Measurements from ENCODE around the gene DNAJC4. TPM values are rescaled to one million over a fixed set of nuclear protein-coding genes. Genes with fewer than 3 reads are reported as not detected.

The DNAJC4 gene
- total RNA-seq, 1 experiment from 2014 or later, result 24.2 TPM

DNA sequence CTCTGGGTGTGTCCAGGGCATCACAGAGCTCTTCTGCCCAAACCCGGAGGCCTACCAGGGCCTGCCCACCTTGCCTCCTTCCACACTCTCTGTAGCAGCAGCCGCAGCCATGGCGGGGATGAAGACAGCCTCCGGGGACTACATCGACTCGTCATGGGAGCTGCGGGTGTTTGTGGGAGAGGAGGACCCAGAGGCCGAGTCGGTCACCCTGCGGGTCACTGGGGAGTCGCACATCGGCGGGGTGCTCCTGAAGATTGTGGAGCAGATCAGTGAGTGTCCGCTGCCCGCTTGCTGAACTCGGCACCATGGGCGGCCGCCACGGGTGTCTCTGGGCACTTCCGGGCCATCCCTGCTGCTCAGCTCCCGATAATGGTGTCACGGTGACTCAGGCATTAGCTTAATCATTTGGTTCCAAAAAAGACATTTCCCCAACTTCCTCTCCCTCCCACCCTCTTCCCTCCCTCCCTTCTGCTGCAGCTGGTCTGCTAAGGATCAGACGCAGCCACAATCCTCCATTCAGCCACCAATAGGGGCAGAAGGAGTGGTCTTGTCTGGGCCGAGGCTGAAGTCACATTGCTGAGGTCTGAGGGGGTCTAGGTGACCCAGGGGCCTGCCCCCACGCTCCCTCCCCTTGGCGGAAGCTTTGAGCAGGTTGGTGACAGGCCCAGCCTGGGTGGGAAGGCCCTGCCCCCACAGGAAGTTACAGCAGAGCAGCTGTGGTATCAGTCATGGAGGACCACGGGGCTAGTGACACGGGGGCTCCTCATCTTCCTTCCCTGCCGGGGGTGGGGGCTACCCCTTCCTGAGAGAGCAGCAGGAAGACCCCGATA, 22.9 kb upstream of the DNAJC4 start:
- Mint-ChIP-seq H3K4me1 (peaks cover 13 to 14% of the 10 kb centered on the region in 2 experiments), H3K27me3 (ENCODE audit: low read depth) (no peaks in the 10 kb centered on the region), H3K9me3 (no peaks in the 10 kb centered on the region; a peak in 1 of 5 replicates), H3K27ac (peak overlapping the region in 1 of 3 experiments; percentile 74; a peak in 2 of 7 replicates), H3K4me3 (no peak overlapping the region; a peak in 1 of 5 replicates), H3K36me3 (ENCODE audit: insufficient read depth in 1 of 3, low read depth in 3 of 3) (peaks cover 21 to 62% (median 54%) of the 10 kb centered on the region in 3 experiments)
- DNase-seq, result no peak
- H2BK20ac ChIP-seq (ENCODE audit: low read depth, low read length, poor library complexity, severe bottlenecking), result no peak overlapping the region
- no peaks in the 10 kb centered on the region for H4K20me1 ChIP-seq (ENCODE audit: control insufficient read depth, insufficient read depth, insufficient read length)
- WGBS (ENCODE audit: extremely low coverage, insufficient read length, low lambda C conversion rate), result no CpG with 5 or more reads among the region's 30 CpGs
- H2BK120ac ChIP-seq (ENCODE audit: low read depth, low read length, poor library complexity, severe bottlenecking), result no peak overlapping the region
- H3K79me2 ChIP-seq (ENCODE audit: insufficient read depth, low read length), result no peaks in the 10 kb centered on the region
- H2BK5ac ChIP-seq (ENCODE audit: insufficient read length, low read length), result no peak overlapping the region
- TF ChIP-seq, protein P1, sequence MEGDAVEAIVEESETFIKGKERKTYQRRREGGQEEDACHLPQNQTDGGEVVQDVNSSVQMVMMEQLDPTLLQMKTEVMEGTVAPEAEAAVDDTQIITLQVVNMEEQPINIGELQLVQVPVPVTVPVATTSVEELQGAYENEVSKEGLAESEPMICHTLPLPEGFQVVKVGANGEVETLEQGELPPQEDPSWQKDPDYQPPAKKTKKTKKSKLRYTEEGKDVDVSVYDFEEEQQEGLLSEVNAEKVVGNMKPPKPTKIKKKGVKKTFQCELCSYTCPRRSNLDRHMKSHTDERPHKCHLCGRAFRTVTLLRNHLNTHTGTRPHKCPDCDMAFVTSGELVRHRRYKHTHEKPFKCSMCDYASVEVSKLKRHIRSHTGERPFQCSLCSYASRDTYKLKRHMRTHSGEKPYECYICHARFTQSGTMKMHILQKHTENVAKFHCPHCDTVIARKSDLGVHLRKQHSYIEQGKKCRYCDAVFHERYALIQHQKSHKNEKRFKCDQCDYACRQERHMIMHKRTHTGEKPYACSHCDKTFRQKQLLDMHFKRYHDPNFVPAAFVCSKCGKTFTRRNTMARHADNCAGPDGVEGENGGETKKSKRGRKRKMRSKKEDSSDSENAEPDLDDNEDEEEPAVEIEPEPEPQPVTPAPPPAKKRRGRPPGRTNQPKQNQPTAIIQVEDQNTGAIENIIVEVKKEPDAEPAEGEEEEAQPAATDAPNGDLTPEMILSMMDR (conservative IDR thresholded peaks at IDR 0.05), result no peak
- no peaks in the 10 kb centered on the region for H3K9me3 ChIP-seq (ENCODE audit: control insufficient read depth, low read depth, low read length)
- H3K9ac ChIP-seq (ENCODE audit: extremely low read depth, insufficient read length, low read length), result no peak overlapping the region
- H3K27me3 ChIP-seq (ENCODE audit: insufficient read depth, low read length), result no peaks in the 10 kb centered on the region
- no peak overlapping the region for H4K5ac ChIP-seq (ENCODE audit: insufficient read length, low read depth, low read length)
- no peak overlapping the region for H2AFZ ChIP-seq (ENCODE audit: low read length)
- H2BK12ac ChIP-seq (ENCODE audit: insufficient read length, low read depth, low read length), result no peak overlapping the region
- H2BK15ac ChIP-seq (ENCODE audit: low read depth, low read length), result no peak overlapping the region
- H3K27ac ChIP-seq (ENCODE audit: insufficient read length, low read depth, low read length), result no peak overlapping the region
- no peak overlapping the region for H3K14ac ChIP-seq (ENCODE audit: insufficient read depth, low read length)
- no peak overlapping the region for H2AK5ac ChIP-seq (ENCODE audit: insufficient read length, low read length)
- no peak overlapping the region for H4K8ac ChIP-seq (replicated peaks; ENCODE audit: insufficient read length, low read depth, low read length)
- no peak overlapping the region for H3T11ph ChIP-seq (ENCODE audit: low read length)
- H3K18ac ChIP-seq (ENCODE audit: insufficient read length, low read depth, low read length), result no peak overlapping the region
- H3K4me2 ChIP-seq (ENCODE audit: insufficient read depth, insufficient read length, low read length), result no peak overlapping the region
- no peak overlapping the region for H3K23ac ChIP-seq (ENCODE audit: insufficient read length, low read depth, low read length)
- H4K91ac ChIP-seq (ENCODE audit: insufficient read length, low read depth, low read length), result no peak overlapping the region
- H3K4ac ChIP-seq (ENCODE audit: low read depth, low read length), result no peak overlapping the region
- no peaks in the 10 kb centered on the region for H3K4me1 ChIP-seq (ENCODE audit: insufficient read depth, low read length)
- H3K79me1 ChIP-seq (ENCODE audit: insufficient read depth, low read depth, low read length, poor library complexity, severe bottlenecking), result no peaks in the 10 kb centered on the region
- H3K56ac ChIP-seq (ENCODE audit: insufficient read length, low read depth, low read length), result no peak overlapping the region
- no peaks in the 10 kb centered on the region for H3K23me2 ChIP-seq (ENCODE audit: insufficient read length, low read depth, low read length, poor library complexity, severe bottlenecking)

Measured in H9 (cell line).